Gastrocnemius medialis (tissue), 4 donors: ENCODE measurements around the gene PHF14.

Source experiments
- CTCF ChIP-seq, 5 experiments: fragments of 450-650 bp in 3 of 5; fragments of 200-600 bp in 2 of 5; sonication (generic) in 2 of 5; IDR thresholded peaks in 4 of 5; conservative IDR thresholded peaks in 1 of 5; 1 replicate in 4 of 5; 2 replicates in 1 of 5; pipeline ENCODE4 v1.5.1; 2016 to 2019; ENCODE audit warnings: antibody characterized with exemption in 5 of 5, mild to moderate bottlenecking in 3 of 5, moderate library complexity in 3 of 5
- POLR2A ChIP-seq, 2 donors: fragments of 450-650 bp; IDR thresholded peaks; one replicate each; pipeline ENCODE4 v1.6.1; 2017; ENCODE audit warnings: antibody characterized with exemption in 2 of 2, mild to moderate bottlenecking in 2 of 2, moderate library complexity in 2 of 2

DNA sequence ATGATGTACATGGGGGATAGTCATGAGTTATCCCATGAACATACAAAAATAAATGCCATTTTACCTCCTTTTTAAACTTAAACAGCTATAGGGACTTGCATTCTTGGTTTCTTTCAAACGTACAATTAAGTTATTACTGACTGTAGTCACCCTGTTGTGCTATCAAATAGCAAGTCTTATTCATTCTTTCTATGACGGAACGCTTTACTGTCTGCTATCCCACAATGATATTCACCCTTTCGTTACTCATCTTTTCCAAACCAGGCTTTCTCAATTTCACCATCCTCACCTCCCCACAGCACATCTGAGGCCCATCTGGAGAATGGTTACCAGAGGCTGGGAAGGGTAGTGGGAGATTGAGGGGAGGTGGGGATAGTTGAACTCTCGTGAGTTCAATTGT is 218.8 kb downstream of the PHF14 start:
- TF ChIP-seq CTCF (IDR thresholded peaks at IDR 0.05 in 4 of 5, conservative IDR thresholded peaks at IDR 0.05 in 1 of 5) (no peak), POLR2A (IDR thresholded peaks at IDR 0.05) (no peak)
